OCI-LY3 (cell line): ENCODE data around the gene RSBN1L.

Experiments
- H2AFZ ChIP-seq: fragments of 200-600, 300-600 bp; shearing (Covaris generic); 2 replicates; pipeline ENCODE4 v1.6.0; 2014; ENCODE audit warnings: antibody characterized with exemption, low read depth, low read length
- H3K27ac ChIP-seq: fragments of 200-600, 300-600 bp; sonication (generic); 2 replicates; pipeline ENCODE4 v1.5.1; 2014; ENCODE audit warnings: mild to moderate bottlenecking, low read length, moderate library complexity, mixed read lengths
- H3K27me3 ChIP-seq: fragments of 200-600, 300-600 bp; sonication (generic); 2 replicates; pipeline ENCODE4 v1.6.1; 2014; ENCODE audit warnings: low read depth, low read length, mixed read lengths
- H3K36me3 ChIP-seq: fragments of 200-600, 300-600 bp; sonication (generic); replicated peaks from 2 replicates; pipeline ENCODE3; 2014; ENCODE audit warnings: low read depth, low read length, mixed read lengths
- H3K4me1 ChIP-seq: fragments of 300-600, 200-600 bp; sonication (generic); 2 replicates; pipeline ENCODE4 v1.6.1; 2014; ENCODE audit warnings: low read length, mixed read lengths
- H3K4me2 ChIP-seq: fragments of 200-600, 300-600 bp; sonication (generic); 2 replicates; pipeline ENCODE4 v1.6.1; 2014; ENCODE audit warnings: low read length, mixed read lengths
- H3K4me3 ChIP-seq: fragments of 300-600, 200-600 bp; sonication (generic); 2 replicates; pipeline ENCODE4 v1.5.1; 2014; ENCODE audit warnings: antibody characterized with exemption, mild to moderate bottlenecking, low read length, moderate library complexity
- H3K79me2 ChIP-seq: fragments of 300-600, 200-600 bp; shearing (Covaris generic); 2 replicates; pipeline ENCODE4 v1.6.1; 2014; ENCODE audit warnings: mild to moderate bottlenecking, low read length, mixed read lengths
- H3K9ac ChIP-seq: fragments of 300-600, 200-600 bp; shearing (Covaris generic); 2 replicates; pipeline ENCODE4 v1.6.0; 2014; ENCODE audit warnings: mild to moderate bottlenecking, low read length, moderate library complexity
- H3K9me3 ChIP-seq: fragments of 200-600, 300-600 bp; shearing (Covaris generic); 2 replicates; pipeline ENCODE4 v1.6.1; 2014; ENCODE audit warnings: low read length, mixed read lengths; ENCODE audit not compliant: insufficient read depth
- H4K20me1 ChIP-seq: fragments of 200-600, 300-600 bp; sonication (generic); 2 replicates; pipeline ENCODE4 v1.6.1; 2016; ENCODE audit warnings: low read length, mixed read lengths; ENCODE audit not compliant: insufficient read depth
- CTCF ChIP-seq: fragments of 200-600, 300-600 bp; sonication (generic); IDR thresholded peaks from 2 replicates; pipeline ENCODE4 v1.5.1; 2014; ENCODE audit warnings: antibody characterized with exemption, low read length, low read depth
- EZH2phosphoT487 ChIP-seq: fragments of 200-600 bp; shearing (Covaris generic); IDR thresholded peaks from 2 replicates; pipeline ENCODE4 v1.6.1; 2018; ENCODE audit warnings: antibody characterized with exemption, mixed run types, low read depth

RSBN1L gene

GRCh38 chr7:77727527-77727926 lies 31.3 kb downstream of the RSBN1L start:
- Histone ChIP-seq H2AFZ (no peak overlapping the region), H4K20me1 (peaks cover 50% of the 10 kb centered on the region), H3K27ac (no peak overlapping the region), H3K9me3 (no peaks in the 10 kb centered on the region), H3K9ac (no peak overlapping the region), H3K4me2 (no peak overlapping the region), H3K79me2 (peaks cover 90% of the 10 kb centered on the region), H3K4me3 (no peak overlapping the region), H3K4me1 (no peaks in the 10 kb centered on the region), H3K36me3 (no peaks in the 10 kb centered on the region), H3K27me3 (no peaks in the 10 kb centered on the region)
- TF ChIP-seq EZH2phosphoT487 (no peak), CTCF (no peak)

- TF ChIP-seq EZH2phosphoT487 (no peak), CTCF (no peak)
- no peak overlapping the region for H3K27ac ChIP-seq
- H3K36me3 ChIP-seq, result no peaks in the 10 kb centered on the region
- no peaks in the 10 kb centered on the region for H3K4me1 ChIP-seq
- H3K4me3 ChIP-seq, result no peak overlapping the region
- H3K79me2 ChIP-seq, result peaks cover 90% of the 10 kb centered on the region
- no peak overlapping the region for H3K4me2 ChIP-seq
- H3K9ac ChIP-seq, result no peak overlapping the region
- H4K20me1 ChIP-seq, result peaks cover 53% of the 10 kb centered on the region
- no peaks in the 10 kb centered on the region for H3K27me3 ChIP-seq
- H3K9me3 ChIP-seq, result no peaks in the 10 kb centered on the region
- no peak overlapping the region for H2AFZ ChIP-seq
These were observed 31.9 kb downstream of the RSBN1L start for GRCh38 chr7:77727936-77728701.

GRCh38 chr7:77729574-77730348 lies 33.5 kb downstream of the RSBN1L start:
- Histone ChIP-seq H3K4me3 (no peak overlapping the region), H4K20me1 (peaks cover 55% of the 10 kb centered on the region), H3K36me3 (no peaks in the 10 kb centered on the region), H3K9me3 (no peaks in the 10 kb centered on the region), H3K27me3 (no peaks in the 10 kb centered on the region), H3K9ac (no peak overlapping the region), H3K79me2 (peaks cover 86% of the 10 kb centered on the region), H3K27ac (no peak overlapping the region), H2AFZ (no peak overlapping the region), H3K4me2 (no peak overlapping the region), H3K4me1 (0 out of 2 replicates have a peak, but pooled peaks cover 1% of the 10 kb centered on the region)
- TF ChIP-seq CTCF (no peak), EZH2phosphoT487 (no peak)

- no peaks in the 10 kb centered on the region for H3K36me3 ChIP-seq
- H3K9ac ChIP-seq, result no peak overlapping the region
- no peak overlapping the region for H3K4me3 ChIP-seq
- no peak for TF ChIP-seq CTCF
- TF ChIP-seq EZH2phosphoT487, result no peak
- H3K9me3 ChIP-seq, result no peaks in the 10 kb centered on the region
- no peaks in the 10 kb centered on the region for H3K27me3 ChIP-seq
- 0 out of 2 replicates have a peak, but pooled peaks cover 3% of the 10 kb centered on the region for H3K4me1 ChIP-seq
- H4K20me1 ChIP-seq, result peaks cover 52% of the 10 kb centered on the region
- no peak overlapping the region for H2AFZ ChIP-seq
- peaks cover 82% of the 10 kb centered on the region for H3K79me2 ChIP-seq
- H3K27ac ChIP-seq, result no peak overlapping the region
- H3K4me2 ChIP-seq, result no peak overlapping the region
These were observed 35.5 kb downstream of the RSBN1L start for GRCh38 chr7:77731716-77732115.
